Fibroblast of skin of scalp (primary cell): Measurements from ENCODE around the gene HIRIP3.

Experiments
- DNase-seq: peaks from one replicate; pipeline ENCODE4 v3.0.0-alpha.2; 2013

HIRIP3 gene

DNA sequence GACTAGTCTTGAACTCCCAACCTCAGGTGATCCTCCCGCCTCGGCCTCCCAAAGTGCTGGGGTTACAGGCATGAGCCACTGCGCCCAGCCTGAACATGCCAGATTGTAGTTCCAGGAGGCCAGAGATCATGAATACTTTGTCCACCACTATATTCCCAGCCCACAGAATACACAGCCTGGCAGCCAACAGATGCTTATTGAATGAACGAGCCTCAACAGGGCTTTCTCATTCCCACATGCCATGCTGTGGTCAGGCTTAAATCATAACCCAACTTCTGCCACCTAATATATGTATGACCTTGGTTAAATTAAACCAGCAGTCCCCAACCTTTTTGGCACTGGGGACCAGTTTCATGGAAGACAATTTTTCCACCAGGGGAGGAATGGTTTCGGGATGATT is 36.7 kb downstream of the HIRIP3 start:
- DNase-seq = no peak

DNA sequence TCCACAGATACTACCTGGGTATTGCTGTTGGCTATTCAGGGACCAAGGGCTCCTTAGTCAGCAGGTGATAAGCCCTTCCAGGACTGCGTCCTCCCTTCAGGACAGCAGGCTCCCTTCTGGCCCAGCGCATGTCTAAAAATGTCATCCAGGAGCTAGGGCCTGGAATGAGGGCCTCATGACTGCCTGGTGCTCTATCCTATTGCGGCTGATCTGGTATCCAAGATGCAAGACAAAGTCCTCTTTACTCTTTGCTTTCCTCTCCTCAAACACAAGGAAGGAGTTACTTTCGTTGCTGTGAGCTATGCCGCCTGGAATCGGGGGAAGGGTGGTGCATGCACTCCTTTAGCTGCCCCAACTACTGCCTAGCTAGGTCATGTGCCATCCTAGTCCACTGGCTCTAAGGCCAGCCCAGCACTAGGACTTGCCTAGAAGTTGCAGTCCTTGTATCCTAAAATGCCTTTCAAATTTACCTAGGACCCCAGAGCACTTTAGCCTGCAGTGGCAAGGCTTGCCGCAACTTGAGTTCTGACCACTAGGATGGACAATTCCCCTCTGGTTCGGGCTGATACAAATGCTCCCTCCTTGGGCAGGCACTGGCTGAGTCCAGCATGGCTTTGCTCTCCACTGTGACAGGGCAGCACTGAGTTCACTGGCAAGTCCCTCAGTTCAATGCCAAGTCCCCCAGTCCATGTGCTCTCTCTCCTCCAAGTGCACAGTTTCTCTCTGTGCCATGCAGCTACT is 43.6 kb downstream of the HIRIP3 start:
- DNase-seq = no peak

DNA sequence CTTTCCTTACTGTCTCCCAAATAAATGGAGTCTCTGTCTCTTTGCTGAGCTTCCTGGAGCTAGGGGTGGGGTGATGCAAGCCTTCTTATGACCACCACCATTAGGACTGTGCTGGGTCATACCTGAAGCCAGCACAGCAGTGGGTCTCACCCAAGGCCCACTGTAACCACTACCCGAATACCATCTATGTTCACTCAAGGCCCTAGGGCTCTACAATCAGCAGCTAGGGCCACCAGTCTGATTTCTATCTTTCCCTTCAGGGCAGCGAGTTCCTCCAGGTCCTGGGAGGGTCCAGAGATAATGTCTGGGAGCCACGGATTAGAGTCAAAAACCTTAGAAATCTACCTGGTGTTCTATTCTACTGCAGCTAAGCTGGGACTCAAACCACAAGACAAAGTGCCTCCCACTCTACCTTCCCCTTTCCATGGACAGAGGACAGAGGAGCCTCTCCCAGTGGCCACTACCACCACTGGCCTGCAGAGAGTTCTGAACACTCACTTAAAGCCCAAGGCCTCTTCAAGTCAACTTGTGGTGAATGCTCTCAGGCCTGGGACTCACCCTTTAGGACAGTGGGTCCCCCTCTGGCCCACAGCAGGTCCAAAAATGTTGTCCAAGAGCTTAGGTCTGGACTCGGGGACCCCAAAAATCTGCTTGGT is 44.5 kb downstream of the HIRIP3 start:
- no peak for DNase-seq

DNA sequence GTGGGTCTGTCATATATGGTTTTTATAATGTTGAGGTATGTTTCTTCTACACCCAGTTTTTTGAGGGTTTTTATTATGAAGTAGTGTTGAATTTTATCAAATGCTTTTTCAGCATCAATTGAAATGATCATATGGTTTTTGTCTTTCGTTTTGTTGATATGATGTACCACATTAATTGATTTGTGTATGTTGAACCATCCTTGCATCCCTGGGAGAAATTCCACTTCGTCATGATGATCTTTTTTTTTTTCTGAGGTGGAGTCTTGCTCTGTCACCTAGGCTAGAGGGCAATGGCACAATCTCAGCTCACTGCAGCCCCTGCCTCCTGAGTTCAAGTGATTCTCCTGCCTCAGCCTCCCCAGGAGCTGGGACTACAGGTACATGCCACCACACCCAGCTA is 47.5 kb downstream of the HIRIP3 start:
- no peak for DNase-seq

DNA sequence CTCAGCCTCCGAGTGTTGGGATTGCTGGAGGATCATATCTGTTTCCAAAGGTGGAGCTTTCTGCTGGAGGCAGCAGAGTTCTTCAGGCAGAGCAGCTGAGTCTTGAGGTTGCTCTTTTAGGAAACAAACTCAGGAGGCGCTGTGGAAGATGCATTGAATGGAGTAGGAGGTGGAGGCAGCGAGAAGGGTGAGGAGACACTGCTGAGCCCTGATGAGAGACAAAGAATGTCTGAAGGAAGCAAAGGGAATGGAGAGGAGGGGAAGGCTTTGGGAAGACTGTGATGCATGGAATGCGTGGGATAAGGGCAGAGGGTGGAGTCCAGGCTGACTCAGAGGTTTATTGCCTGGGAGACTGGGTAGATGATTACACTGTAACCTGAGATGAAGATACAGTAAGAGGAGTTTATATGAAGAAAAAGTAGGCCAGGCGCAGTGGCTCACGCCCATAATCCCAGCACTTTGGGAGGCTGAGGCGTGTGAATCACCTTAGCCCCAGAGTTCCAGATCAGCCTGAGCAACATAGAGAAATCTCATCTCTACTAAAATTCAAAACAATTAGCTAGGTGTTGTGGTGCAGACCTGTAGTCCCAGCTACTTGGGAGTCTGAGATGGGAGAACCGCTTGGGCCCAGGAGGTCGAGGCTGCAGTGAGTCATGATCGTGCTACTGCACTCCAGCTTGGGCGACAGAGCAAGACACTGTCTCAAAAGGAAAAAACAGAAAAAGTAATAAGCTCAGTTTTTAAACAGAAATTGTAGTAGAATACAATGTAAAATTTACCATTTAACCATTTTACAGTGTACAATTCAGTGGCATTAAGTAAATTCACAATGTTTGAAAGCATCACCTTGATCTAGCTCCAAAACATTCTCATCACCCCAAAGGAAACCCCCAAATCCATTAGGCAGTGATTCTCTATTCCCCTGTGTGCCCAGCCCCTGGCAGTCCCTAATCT is 51.3 kb downstream of the HIRIP3 start:
- DNase-seq = peak; percentile 98
